Upper lobe of left lung (tissue), 6 donors: Measurements from ENCODE around the gene CHRNA9. TPM values are rescaled to one million over a fixed set of nuclear protein-coding genes. Genes with fewer than 3 reads are reported as not detected.

Source experiments
- ATAC-seq, 2 donors: fragments of 200-7000 bp; cut with Tn5 transposase; one replicate each; pipeline ENCODE4 v1.9.1; 2022; ENCODE audit warnings: mild to moderate bottlenecking in 2 of 2, moderate library complexity in 2 of 2; ENCODE audit not compliant: low FRiP score in 2 of 2
- DNase-seq, 2 donors: peaks; one replicate each; pipeline ENCODE4 v3.0.0-alpha.2; 2019 to 2020
- H3K27ac ChIP-seq, 4 donors: fragments of 200-600 bp; sonication (generic); one replicate each; pipeline ENCODE4 v1.5.1; 2016 to 2019
- H3K27me3 ChIP-seq, 4 donors: fragments of 200-600 bp; sonication (generic); one replicate each; pipeline ENCODE4 v1.5.1; 2017 to 2019
- H3K36me3 ChIP-seq, 4 donors: fragments of 200-600 bp; sonication (generic); one replicate each; pipeline ENCODE4 v1.5.1; 2016 to 2019
- H3K4me1 ChIP-seq, 4 donors: fragments of 200-600 bp; sonication (generic); one replicate each; pipeline ENCODE4 v1.5.1; 2018 to 2019
- H3K4me3 ChIP-seq, 4 donors: fragments of 200-600 bp; sonication (generic); one replicate each; pipeline ENCODE4 v1.5.1; 2017 to 2019; ENCODE audit warnings: mild to moderate bottlenecking in 2 of 4, moderate library complexity in 1 of 4
- H3K9me3 ChIP-seq, 4 donors: fragments of 200-600 bp; sonication (generic); one replicate each; pipeline ENCODE4 v1.5.1; 2018 to 2019
- EP300 ChIP-seq, 4 donors: sonication (generic); formaldehyde crosslinking; IDR thresholded peaks; one replicate each; pipeline ENCODE4 v1.5.1; 2017; ENCODE audit warnings: antibody characterized with exemption in 4 of 4, control low read depth in 2 of 4
- POLR2A ChIP-seq, 4 donors: fragments of 450-650 bp; IDR thresholded peaks; one replicate each; pipeline ENCODE4 v1.5.1; 2016 to 2017; ENCODE audit warnings: antibody characterized with exemption in 4 of 4, mild to moderate bottlenecking in 2 of 4
- POLR2AphosphoS5 ChIP-seq, 2 donors: sonication (generic); formaldehyde crosslinking; IDR thresholded peaks; one replicate each; pipeline ENCODE4 v1.5.1; 2017; ENCODE audit warnings: antibody characterized with exemption in 2 of 2
- WGBS, 2 donors: methylation state at CpG; one replicate each; pipeline ENCODE4 v1.1.5; 2017 to 2018; 5-methylcytosine and 5-hydroxymethylcytosine counted together
- total RNA-seq, 6 donors: library from RNA; depleted of rRNA in 4 of 6; stranded (reverse); fragments of >200 nt in 4 of 6; gene quantifications; one replicate each; pipeline versions ENCODE4 v1.1.0 to v1.2.1, GENCODE V29; 2016 to 2021
- TF ChIP-seq, protein P1 (sequence below), 6 experiments: fragments of 450-650 bp in 4 of 6; fragments of 200-600 bp in 2 of 6; sonication (generic) in 2 of 6; IDR thresholded peaks; one replicate each; pipeline ENCODE4 v1.5.1; 2016 to 2019; ENCODE audit warnings: antibody characterized with exemption in 6 of 6
- donor health status: DM: no; HTN: no; CAD: no; lungs with moderate emphysema.
- donor health status: DM: no; HTN: yes; CAD: no; lungs with severe emphysema.

The CHRNA9 gene
- total RNA-seq, 6 donors from 2014 or later: 0.49 TPM; not detected in 5

DNA sequence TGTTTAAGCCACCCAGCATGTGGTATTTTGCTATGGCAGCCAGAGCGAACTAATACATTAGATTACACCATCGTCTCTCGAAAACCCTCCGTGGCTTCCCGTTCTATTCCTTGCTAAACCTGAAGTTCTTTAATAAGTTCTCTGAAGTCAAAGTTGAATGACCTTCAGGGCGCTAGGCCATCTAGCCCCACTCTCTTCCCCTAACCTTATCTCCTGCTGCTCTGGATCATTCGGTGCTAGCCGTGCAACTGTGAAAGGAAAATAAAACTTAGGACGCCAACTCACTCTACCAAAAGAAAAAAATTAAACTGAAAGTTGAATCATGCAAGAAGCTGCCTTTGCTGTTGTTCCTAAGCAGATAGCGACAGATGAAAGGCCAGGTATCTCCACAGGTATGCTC lies 40.0 kb downstream of the CHRNA9 start:
- no peaks in the 10 kb centered on the region for H3K4me1 ChIP-seq
- TF ChIP-seq, protein P1, sequence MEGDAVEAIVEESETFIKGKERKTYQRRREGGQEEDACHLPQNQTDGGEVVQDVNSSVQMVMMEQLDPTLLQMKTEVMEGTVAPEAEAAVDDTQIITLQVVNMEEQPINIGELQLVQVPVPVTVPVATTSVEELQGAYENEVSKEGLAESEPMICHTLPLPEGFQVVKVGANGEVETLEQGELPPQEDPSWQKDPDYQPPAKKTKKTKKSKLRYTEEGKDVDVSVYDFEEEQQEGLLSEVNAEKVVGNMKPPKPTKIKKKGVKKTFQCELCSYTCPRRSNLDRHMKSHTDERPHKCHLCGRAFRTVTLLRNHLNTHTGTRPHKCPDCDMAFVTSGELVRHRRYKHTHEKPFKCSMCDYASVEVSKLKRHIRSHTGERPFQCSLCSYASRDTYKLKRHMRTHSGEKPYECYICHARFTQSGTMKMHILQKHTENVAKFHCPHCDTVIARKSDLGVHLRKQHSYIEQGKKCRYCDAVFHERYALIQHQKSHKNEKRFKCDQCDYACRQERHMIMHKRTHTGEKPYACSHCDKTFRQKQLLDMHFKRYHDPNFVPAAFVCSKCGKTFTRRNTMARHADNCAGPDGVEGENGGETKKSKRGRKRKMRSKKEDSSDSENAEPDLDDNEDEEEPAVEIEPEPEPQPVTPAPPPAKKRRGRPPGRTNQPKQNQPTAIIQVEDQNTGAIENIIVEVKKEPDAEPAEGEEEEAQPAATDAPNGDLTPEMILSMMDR (IDR thresholded peaks at IDR 0.05): no peak
- no peak for TF ChIP-seq POLR2A (IDR thresholded peaks at IDR 0.05)
- ATAC-seq: no peak
- no peaks in the 10 kb centered on the region for H3K27me3 ChIP-seq
- no peak for DNase-seq
- H3K4me3 ChIP-seq: no peak overlapping the region
- H3K27ac ChIP-seq: no peak overlapping the region
- no peaks in the 10 kb centered on the region for H3K9me3 ChIP-seq
- H3K36me3 ChIP-seq: no peaks in the 10 kb centered on the region
- 88 to 91% methylated on average over 10 of the region's 10 CpGs for WGBS, 2 donors

DNA sequence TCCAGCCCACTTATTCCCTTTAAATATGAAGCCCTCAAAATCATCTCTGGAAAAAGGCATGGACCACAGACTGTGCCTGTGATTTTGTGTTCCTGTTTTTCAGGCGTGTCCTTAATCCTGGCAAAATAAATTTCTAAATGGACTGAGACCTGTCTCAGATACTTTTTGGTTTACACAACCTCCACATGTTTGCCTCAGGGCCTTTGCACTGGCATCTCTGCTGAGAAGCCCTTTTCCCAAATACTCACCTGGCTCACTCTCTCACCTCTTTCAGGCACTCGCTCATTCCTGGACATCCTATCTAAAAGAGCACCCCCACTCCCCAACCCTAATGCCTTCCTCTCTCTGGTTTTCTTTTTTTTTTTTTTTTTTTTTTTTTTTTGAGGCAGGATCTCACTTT lies 40.5 kb downstream of the CHRNA9 start:
- Histone ChIP-seq H3K27ac (no peak overlapping the region), H3K4me3 (no peak overlapping the region), H3K4me1 (no peaks in the 10 kb centered on the region), H3K36me3 (no peaks in the 10 kb centered on the region), H3K9me3 (no peaks in the 10 kb centered on the region), H3K27me3 (no peaks in the 10 kb centered on the region)
- DNase-seq (no peak), ATAC-seq (no peak)
- 92 to 93% methylated on average over 2 of the region's 2 CpGs for WGBS, 2 donors
- no peak for TF ChIP-seq POLR2AphosphoS5 (IDR thresholded peaks at IDR 0.05)
- TF ChIP-seq, protein P1 (IDR thresholded peaks at IDR 0.05): no peak
- TF ChIP-seq POLR2A (IDR thresholded peaks at IDR 0.05): no peak
- TF ChIP-seq EP300 (IDR thresholded peaks at IDR 0.05): no peak

DNA sequence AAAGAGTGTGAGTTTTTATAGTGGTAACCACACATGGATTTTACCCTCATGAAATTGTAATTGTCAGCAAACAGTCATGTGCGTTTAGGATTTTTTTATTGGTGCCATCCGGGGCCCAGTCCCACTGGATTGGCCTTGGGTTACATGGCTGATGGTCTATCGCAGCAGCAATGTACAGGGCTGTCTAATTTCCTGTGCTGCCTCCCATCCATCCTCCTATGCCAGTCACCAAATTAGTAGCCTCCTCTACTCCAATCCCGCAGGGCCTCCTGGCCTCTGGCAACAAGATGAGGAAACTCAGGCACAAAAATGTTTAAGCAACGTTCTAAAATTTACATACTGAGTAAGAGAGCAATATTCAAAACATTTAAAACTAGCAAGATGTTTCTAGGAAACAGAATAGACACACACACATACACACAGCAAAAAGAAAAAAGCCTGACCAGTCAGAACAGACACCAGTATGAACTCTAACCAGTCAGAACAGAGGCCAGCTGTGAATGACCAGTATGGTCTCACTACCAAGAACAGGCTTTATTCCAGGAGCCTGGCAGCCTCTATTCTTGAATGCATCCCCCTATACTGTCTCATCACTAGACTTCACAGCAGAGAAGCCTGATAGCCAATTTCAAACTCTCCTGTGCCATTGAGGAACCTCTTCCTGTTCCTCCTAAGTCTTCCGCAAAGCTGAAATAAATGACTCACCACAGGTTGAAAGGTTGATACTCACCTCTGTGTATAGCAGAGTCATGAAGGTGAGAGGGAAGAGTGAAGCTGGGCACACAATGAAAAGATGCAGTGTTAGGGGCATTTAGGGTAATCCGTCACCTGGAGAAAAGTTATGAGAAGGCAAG lies 42.6 kb downstream of the CHRNA9 start:
- H3K9me3 ChIP-seq: no peaks in the 10 kb centered on the region
- WGBS, 2 donors: 66 to 73% methylated on average over 7 of the region's 7 CpGs
- ATAC-seq: peak in 1 of 2 donors; percentile 50
- no peaks in the 10 kb centered on the region for H3K36me3 ChIP-seq
- H3K4me3 ChIP-seq: no peak overlapping the region
- no peak for TF ChIP-seq POLR2AphosphoS5 (IDR thresholded peaks at IDR 0.05)
- no peak for TF ChIP-seq POLR2A (IDR thresholded peaks at IDR 0.05)
- no peak for TF ChIP-seq EP300 (IDR thresholded peaks at IDR 0.05)
- TF ChIP-seq, protein P1 (IDR thresholded peaks at IDR 0.05): no peak
- no peaks in the 10 kb centered on the region for H3K4me1 ChIP-seq
- H3K27ac ChIP-seq: no peak overlapping the region
- H3K27me3 ChIP-seq: no peaks in the 10 kb centered on the region
- no peak for DNase-seq

DNA sequence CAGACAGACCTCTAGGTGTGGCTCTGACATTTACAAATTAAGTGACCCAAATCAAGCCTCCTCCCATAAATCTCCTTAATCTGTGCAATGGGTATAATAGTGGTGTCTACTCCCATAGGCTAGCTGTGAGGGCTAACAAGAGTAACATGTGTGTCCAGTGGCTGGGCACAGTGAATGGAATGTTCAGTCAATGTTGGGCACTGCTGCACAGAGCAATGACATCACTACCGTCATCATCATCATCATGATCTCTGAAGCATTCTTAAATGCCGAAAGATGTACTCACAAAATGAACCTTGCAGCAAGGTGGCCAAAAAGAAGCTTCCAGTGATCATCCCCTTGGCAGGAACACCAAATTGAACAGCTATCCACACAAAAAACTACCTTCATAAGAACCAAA lies 43.5 kb downstream of the CHRNA9 start:
- Histone ChIP-seq H3K4me3 (no peak overlapping the region), H3K27me3 (no peaks in the 10 kb centered on the region), H3K4me1 (no peaks in the 10 kb centered on the region), H3K27ac (no peak overlapping the region), H3K36me3 (no peaks in the 10 kb centered on the region), H3K9me3 (no peaks in the 10 kb centered on the region)
- WGBS, 2 donors: 45 to 47% methylated on average over 2 of the region's 2 CpGs
- ATAC-seq (no peak), DNase-seq (no peak)
- no peak for TF ChIP-seq POLR2A (IDR thresholded peaks at IDR 0.05)
- TF ChIP-seq, protein P1 (IDR thresholded peaks at IDR 0.05): no peak
- TF ChIP-seq EP300 (IDR thresholded peaks at IDR 0.05): no peak
- TF ChIP-seq POLR2AphosphoS5 (IDR thresholded peaks at IDR 0.05): no peak

DNA sequence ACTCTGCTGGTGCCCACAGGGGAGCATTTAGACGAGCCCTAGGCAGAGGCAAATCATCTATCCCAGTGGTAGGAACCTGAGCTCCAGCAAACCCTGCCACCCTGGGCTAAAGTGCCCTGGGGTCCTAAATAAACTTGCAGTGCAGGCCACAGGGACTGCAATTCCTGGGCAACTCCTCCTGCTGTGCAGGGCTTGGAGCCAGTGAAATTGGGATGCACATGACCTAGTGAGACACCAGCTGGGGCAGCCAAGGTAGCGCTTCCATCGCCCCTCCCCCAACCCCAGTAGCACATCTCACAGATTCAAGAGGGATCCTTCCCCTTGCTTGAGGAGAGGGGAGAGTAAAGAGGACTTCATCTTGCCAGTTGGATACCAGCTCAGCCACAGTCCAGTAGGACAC lies 44.1 kb downstream of the CHRNA9 start:
- H3K9me3 ChIP-seq: no peaks in the 10 kb centered on the region
- H3K36me3 ChIP-seq: no peaks in the 10 kb centered on the region
- TF ChIP-seq, protein P1 (IDR thresholded peaks at IDR 0.05): no peak
- TF ChIP-seq POLR2AphosphoS5 (IDR thresholded peaks at IDR 0.05): no peak
- TF ChIP-seq EP300 (IDR thresholded peaks at IDR 0.05): no peak
- TF ChIP-seq POLR2A (IDR thresholded peaks at IDR 0.05): no peak
- no peaks in the 10 kb centered on the region for H3K27me3 ChIP-seq
- no peak overlapping the region for H3K4me3 ChIP-seq
- H3K4me1 ChIP-seq: no peaks in the 10 kb centered on the region
- WGBS, 2 donors: 80 to 86% methylated on average over 1 to 2 of the region's 3 CpGs
- H3K27ac ChIP-seq: no peak overlapping the region
- no peak for ATAC-seq
- no peak for DNase-seq
